WTC11 (cell line): ENCODE measurements around the gene PDZD2.

Experiments used
- CREB1 ChIP-seq: sonication (generic); formaldehyde crosslinking; IDR thresholded peaks from 2 replicates; pipeline ENCODE4 v1.8.0; 2023; ENCODE audit warnings: mild to moderate bottlenecking, missing genetic modification reagents
- CTCF ChIP-seq: fragments of 200-600 bp; IDR thresholded peaks from 2 replicates; pipeline ENCODE4 v1.8.0; 2022; ENCODE audit warnings: antibody characterized with exemption
- GABPB1 ChIP-seq: sonication (generic); formaldehyde crosslinking; IDR thresholded peaks from 2 replicates; pipeline ENCODE4 v1.8.1; 2023; ENCODE audit warnings: mild to moderate bottlenecking, missing genetic modification reagents
- JUN ChIP-seq: sonication (generic); formaldehyde crosslinking; IDR thresholded peaks from 2 replicates; pipeline ENCODE4 v1.8.0; 2023; ENCODE audit warnings: mild to moderate bottlenecking, missing genetic modification reagents
- NFE2L1 ChIP-seq: sonication (generic); formaldehyde crosslinking; IDR thresholded peaks from 2 replicates; pipeline ENCODE4 v1.8.1; 2023; ENCODE audit warnings: missing genetic modification reagents
- NR3C1 ChIP-seq: sonication (generic); formaldehyde crosslinking; conservative IDR thresholded peaks from 2 replicates; pipeline ENCODE4 v1.8.1; 2023; ENCODE audit warnings: low read depth, mild to moderate bottlenecking, missing genetic modification reagents
- SP1 ChIP-seq: sonication (generic); formaldehyde crosslinking; conservative IDR thresholded peaks from 2 replicates; pipeline ENCODE4 v1.8.1; 2022; ENCODE audit warnings: missing genetic modification reagents
- TP53 ChIP-seq: sonication (generic); formaldehyde crosslinking; IDR thresholded peaks from 2 replicates; pipeline ENCODE4 v1.8.1; 2023; ENCODE audit warnings: mild to moderate bottlenecking, missing genetic modification reagents
- USF2 ChIP-seq: sonication (generic); formaldehyde crosslinking; IDR thresholded peaks from 2 replicates; pipeline ENCODE4 v1.8.1; 2023; ENCODE audit warnings: mild to moderate bottlenecking, missing genetic modification reagents, moderate library complexity
- ZMAT4 ChIP-seq: fragments of 250-450 bp; sonication (Bioruptor Pico); IDR thresholded peaks from 2 replicates; pipeline ENCODE4 v1.9.0; 2021; ENCODE audit warnings: mild to moderate bottlenecking
- ZNF138 ChIP-seq: sonication (generic); formaldehyde crosslinking; conservative IDR thresholded peaks from 2 replicates; pipeline ENCODE4 v1.8.1; 2022; ENCODE audit warnings: mild to moderate bottlenecking, moderate library complexity, missing genetic modification reagents
- TF ChIP-seq, protein P1 (sequence below): sonication (generic); formaldehyde crosslinking; IDR thresholded peaks from 2 replicates; pipeline ENCODE4 v1.8.0; 2023; ENCODE audit warnings: missing genetic modification reagents, mild to moderate bottlenecking, borderline replicate concordance
- TF ChIP-seq, protein P2 (sequence below): sonication (generic); formaldehyde crosslinking; conservative IDR thresholded peaks from 2 replicates; pipeline ENCODE4 v1.8.1; 2022; ENCODE audit warnings: mild to moderate bottlenecking, missing genetic modification reagents
- TF ChIP-seq, protein P3 (sequence below): sonication (generic); formaldehyde crosslinking; IDR thresholded peaks from 2 replicates; pipeline ENCODE4 v1.8.1; 2022; ENCODE audit warnings: low read depth, mild to moderate bottlenecking, moderate library complexity, missing genetic modification reagents, borderline replicate concordance

GRCh38 chr5:31708089-31708488 is 69.2 kb downstream of the PDZD2 start:
- TF ChIP-seq ZMAT4 (CRISPR knock-in tag) (no peak), NFE2L1 (CRISPR knock-in tag) (no peak), NR3C1 (no peak), SP1 (CRISPR knock-in tag) (no peak), CTCF (no peak), GABPB1 (CRISPR knock-in tag) (no peak), TP53 (CRISPR knock-in tag) (no peak), CREB1 (CRISPR knock-in tag) (no peak), USF2 (CRISPR knock-in tag) (no peak), ZNF138 (CRISPR knock-in tag) (no peak), JUN (CRISPR knock-in tag) (no peak)
- TF ChIP-seq, protein P1, sequence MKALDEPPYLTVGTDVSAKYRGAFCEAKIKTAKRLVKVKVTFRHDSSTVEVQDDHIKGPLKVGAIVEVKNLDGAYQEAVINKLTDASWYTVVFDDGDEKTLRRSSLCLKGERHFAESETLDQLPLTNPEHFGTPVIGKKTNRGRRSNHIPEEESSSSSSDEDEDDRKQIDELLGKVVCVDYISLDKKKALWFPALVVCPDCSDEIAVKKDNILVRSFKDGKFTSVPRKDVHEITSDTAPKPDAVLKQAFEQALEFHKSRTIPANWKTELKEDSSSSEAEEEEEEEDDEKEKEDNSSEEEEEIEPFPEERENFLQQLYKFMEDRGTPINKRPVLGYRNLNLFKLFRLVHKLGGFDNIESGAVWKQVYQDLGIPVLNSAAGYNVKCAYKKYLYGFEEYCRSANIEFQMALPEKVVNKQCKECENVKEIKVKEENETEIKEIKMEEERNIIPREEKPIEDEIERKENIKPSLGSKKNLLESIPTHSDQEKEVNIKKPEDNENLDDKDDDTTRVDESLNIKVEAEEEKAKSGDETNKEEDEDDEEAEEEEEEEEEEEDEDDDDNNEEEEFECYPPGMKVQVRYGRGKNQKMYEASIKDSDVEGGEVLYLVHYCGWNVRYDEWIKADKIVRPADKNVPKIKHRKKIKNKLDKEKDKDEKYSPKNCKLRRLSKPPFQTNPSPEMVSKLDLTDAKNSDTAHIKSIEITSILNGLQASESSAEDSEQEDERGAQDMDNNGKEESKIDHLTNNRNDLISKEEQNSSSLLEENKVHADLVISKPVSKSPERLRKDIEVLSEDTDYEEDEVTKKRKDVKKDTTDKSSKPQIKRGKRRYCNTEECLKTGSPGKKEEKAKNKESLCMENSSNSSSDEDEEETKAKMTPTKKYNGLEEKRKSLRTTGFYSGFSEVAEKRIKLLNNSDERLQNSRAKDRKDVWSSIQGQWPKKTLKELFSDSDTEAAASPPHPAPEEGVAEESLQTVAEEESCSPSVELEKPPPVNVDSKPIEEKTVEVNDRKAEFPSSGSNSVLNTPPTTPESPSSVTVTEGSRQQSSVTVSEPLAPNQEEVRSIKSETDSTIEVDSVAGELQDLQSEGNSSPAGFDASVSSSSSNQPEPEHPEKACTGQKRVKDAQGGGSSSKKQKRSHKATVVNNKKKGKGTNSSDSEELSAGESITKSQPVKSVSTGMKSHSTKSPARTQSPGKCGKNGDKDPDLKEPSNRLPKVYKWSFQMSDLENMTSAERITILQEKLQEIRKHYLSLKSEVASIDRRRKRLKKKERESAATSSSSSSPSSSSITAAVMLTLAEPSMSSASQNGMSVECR (CRISPR knock-in tag) = no peak
- TF ChIP-seq, protein P2, sequence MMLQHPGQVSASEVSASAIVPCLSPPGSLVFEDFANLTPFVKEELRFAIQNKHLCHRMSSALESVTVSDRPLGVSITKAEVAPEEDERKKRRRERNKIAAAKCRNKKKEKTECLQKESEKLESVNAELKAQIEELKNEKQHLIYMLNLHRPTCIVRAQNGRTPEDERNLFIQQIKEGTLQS (CRISPR knock-in tag) = no peak
- TF ChIP-seq, protein P3, sequence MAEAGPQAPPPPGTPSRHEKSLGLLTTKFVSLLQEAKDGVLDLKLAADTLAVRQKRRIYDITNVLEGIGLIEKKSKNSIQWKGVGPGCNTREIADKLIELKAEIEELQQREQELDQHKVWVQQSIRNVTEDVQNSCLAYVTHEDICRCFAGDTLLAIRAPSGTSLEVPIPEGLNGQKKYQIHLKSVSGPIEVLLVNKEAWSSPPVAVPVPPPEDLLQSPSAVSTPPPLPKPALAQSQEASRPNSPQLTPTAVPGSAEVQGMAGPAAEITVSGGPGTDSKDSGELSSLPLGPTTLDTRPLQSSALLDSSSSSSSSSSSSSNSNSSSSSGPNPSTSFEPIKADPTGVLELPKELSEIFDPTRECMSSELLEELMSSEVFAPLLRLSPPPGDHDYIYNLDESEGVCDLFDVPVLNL (CRISPR knock-in tag) = no peak
